ENCODE data around the gene TCF7L1.

Gene TCF7L1

GRCh38 chr2:85215448-85216401 lies 82.5 kb downstream of the TCF7L1 start:
- no peak for DNase-seq (ENCODE audit: low read depth in 2 of 2, low spot score in 1 of 2)

- no peak for DNase-seq (ENCODE audit: low read depth in 2 of 2, low spot score in 1 of 2)
Observed at GRCh38 chr2:85216927-85217326, 83.7 kb downstream of the TCF7L1 start.

DNA sequence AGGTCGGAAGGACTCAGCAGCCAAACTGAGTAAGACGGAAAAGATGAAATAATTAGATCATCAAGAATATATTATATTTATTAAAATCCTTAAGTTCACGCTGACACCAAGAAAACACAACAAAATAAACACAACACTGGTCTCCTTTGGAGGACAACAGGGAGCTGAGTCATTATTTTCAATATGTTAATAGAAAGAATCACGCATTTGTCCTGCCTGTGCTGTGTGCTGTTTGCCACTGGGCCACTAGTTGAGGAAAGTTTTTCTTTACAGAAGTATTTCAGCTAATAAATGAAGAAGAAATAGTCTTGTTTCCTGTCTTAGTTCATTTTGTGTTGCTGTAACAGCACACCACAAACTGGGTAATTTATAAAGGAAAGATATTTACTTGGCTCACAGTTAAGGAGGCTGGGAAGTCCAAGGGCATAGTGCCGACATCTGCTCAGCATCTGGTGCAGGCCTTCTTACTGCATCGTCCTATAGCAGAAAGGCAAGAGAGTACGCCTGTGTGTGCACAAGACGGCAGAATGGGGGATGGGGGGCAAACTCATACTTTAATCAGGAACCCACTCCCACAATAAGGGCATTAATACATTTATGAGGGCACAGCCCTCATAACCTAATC lies 88.0 kb downstream of the TCF7L1 start:
- DNase-seq (ENCODE audit: low read depth in 2 of 2, low spot score in 1 of 2), result no peak

GRCh38 chr2:85222792-85223191 lies 89.6 kb downstream of the TCF7L1 start:
- DNase-seq (ENCODE audit: low read depth in 2 of 2, low spot score in 1 of 2), result no peak

DNA sequence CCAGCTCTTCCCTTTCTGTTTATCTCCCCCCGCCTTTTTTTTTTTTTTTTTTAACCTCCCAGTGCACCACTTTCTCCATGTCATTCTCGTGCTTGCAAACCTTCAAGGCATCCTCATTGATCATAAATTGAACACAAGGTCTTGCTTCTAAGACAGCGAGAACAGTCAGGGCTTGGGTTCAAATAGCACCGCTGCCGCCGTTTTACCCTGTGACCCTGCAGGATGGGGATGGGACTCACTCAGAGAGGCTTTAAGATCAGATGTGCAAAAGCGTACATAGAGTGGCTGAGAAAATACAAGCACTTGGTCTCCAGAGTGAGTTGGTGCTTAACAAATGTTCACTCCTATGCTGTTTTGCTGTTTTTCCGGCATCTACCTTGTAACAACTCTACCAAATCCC lies 93.6 kb downstream of the TCF7L1 start:
- DNase-seq (ENCODE audit: low read depth in 2 of 2, low spot score in 1 of 2), result no peak

DNA sequence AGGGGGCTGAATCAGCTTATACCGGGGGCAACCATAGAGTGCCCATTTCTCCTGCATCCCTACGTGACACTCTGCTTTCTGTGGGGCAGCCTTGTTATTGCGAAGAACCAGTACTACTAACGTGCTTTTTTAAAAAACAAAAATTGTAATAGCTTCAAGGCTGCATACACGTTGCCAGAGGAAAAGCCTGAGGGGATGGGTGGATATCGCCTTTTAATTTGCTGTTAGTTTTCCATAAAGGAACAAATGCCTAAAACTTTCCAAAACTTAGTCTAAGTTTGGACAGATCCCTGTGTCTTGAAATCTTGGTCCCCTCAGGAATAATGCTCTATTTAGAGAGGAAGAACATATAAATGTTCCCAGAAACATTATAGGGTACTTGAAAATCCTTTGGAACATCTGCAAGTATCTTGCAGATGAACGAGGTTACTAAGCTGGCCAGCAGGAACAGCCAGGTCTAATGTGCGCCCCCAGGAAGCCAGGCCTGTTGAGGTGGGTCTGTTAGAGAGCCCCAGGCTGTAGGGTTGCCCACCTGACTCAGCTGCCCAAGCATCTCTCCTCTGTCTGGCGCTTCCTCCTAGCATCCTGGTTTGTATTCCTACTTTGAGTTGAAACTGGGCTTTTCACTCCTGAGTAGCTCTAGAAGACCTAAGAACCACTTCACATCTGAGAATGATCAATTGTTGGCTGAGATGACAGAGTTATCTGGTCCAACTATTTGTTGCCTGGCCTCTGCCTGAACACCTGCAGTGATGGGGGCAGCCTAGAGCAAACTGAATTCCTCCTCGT lies 97.7 kb downstream of the TCF7L1 start:
- DNase-seq (ENCODE audit: low read depth in 2 of 2, low spot score in 1 of 2), result no peak

GRCh38 chr2:85231468-85231805 lies 98.2 kb downstream of the TCF7L1 start:
- no peak for DNase-seq (ENCODE audit: low read depth in 2 of 2, low spot score in 1 of 2)

DNA sequence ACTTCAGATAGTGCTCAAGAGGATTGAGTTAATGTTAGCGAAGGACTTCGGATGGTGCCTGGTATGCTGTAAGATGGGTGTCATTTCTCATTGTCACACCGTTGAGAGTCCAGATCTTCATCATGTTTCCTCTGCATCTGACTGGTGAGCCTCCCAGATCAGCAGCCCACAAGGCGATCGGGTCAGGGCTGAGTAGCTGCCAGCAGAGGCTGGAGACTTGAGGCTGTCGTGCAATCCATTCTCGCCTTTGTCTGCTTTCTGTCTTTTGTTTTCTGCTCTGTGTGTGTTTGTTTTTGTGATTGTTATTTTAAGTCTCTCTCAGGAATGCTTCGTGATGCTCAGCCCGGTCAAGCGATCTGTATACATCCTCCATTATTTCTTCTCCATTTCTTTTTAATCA lies 98.8 kb downstream of the TCF7L1 start:
- DNase-seq (ENCODE audit: low read depth in 2 of 2, low spot score in 1 of 2), result no peak

DNA sequence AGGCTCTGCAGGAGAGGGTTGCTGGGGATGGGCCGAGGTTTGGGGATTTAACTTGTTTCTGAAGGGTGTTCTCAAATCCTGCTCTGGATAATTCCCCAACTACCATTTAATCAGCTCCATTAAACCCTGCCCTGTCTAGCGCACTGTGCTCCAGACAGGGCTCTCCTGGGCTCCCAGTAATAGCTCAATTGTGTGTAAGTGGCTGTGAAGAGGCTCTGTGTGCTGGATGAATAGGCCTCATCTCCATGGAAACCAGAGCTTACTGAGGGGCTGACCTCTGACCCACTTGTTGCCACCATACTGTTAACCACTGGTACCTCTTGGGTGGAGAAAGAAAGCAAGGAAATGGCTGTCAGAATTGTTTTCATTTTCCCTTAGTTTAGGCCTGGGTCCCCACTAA lies 101.7 kb downstream of the TCF7L1 start:
- DNase-seq (ENCODE audit: low read depth in 2 of 2, low spot score in 1 of 2), result no peak

DNA sequence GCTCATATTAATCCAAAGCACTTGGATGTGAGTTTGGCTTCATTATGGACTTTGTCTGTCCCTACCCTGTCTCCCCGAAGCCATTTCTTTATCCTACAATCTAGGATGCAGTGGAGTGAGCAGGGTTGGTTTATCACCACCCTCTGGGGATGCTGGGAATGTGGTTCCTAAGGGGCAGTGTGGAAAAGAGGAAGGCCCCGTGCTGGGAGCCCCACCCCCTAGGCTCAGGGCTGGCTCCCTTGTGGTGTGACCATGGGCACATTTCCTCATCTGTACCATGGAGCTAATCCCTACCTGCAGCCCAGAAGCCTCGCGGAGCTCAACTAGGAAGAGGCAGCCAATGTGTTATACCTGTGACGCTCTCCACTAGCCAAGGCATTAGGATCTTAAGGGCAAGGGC lies 102.1 kb downstream of the TCF7L1 start:
- DNase-seq (ENCODE audit: low read depth in 2 of 2, low spot score in 1 of 2), result no peak

DNA sequence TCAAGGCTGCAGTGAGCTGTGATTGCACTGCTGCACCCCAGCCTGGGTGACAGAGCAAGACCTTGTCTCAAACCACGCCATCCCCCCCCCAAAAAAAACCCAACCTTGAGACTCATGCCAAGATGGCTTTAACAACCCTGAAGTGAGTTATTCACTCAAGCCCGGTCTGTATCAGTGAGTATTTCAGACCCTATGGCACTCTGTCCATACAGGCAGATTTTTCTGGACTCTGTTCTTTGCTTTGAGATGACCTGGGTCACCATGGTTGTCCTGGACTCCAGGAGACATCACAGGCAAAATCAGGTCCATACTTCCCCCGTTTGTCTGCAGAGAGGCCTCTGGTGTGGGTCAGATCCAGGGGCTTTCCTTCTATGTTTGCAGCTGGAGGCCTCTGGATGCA lies 102.9 kb downstream of the TCF7L1 start:
- no peak for DNase-seq (ENCODE audit: low read depth in 2 of 2, low spot score in 1 of 2)

DNA sequence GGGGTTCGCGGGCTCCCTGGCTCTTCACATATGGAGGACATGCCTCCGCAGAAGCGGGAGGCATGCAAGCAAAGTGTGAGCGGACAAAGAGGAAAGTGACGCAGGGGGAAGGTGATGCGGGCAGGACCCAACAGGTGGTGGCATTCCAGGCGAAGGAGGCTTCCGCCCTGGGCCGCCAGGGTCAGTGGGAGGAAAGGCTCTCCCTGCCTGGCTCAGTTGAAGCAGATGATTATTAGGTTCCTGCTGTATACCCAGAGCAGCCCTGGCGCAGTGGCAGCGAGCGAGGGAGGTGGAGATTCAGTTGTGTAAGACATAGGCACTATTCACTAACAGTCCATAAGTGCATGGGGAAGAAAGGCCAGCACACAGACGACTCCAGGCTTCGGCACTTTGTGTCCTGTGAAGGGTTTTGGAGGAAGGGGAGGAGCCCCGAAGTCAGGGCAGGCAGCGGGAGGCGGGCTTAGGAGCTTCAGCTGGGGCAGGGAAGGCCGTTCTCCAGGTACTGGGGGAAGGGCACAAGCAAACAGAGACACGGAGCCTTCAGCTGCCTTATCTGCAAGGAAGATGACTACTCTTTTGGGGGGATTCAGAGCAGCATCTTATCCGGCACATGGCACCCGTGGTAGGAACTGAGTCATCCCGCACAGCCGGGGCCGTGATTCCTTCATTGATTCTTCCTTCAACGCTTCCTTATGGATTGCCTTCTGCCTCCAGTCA lies 104.8 kb downstream of the TCF7L1 start:
- no peak for DNase-seq (ENCODE audit: low read depth in 2 of 2, low spot score in 1 of 2)

DNA sequence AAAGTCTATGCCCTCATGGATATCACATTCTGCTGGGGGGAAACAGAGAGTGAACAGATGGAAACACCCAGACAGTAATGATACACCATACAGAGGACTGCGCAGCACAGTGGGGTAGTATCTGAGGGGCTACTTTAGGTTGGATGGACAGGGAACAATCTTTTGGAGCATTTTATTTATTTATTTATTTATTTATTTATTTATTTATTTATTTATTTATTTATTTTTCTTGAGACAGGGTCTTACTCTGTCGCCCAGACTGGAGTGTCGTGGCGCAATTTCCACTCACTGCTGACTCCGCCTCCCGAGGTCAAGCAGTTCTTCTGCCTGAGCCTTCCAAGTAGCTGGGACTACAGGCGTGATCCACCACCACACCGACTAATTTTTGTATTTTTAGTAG lies 105.4 kb downstream of the TCF7L1 start:
- DNase-seq (ENCODE audit: low read depth in 2 of 2, low spot score in 1 of 2), result no peak

DNA sequence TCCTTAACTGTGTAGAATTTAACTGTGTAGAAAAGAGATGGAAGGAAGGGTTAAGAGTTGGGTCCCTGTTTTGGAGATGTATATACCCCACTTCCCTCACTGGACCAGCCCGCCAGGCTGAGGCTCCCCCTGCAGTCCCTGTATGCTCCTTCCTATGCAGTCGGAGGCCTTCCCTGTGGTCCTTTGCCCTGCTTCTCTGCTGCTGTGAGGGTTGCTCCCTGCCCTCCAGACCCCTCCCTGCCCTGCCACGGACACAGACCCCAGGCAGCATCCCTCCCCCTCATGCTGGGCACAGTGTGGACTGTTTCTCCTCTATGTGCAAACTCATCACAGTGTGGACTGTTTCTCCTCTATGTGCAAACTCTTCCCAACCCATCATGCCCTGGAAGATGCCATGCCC lies 105.9 kb downstream of the TCF7L1 start:
- DNase-seq (ENCODE audit: low read depth in 2 of 2, low spot score in 1 of 2), result no peak

DNA sequence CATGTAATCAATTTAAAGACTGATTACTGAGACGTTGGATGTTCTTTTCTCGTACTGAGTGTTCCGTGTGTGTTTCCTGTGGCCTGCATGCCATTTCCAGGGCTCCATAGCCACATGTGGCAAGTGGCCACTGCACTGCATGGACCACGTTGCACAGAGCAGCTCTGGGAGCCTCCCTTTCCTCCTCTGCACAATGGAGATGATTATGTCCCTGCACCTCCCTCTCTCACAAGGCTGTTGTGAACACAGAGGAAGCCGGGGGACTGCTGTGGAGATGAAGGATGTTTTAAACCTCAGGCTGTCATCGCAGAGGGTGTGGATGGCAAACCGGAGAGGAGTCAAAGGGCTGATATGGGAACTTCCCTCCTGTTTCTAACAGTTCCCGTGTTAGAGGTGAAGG lies 106.9 kb downstream of the TCF7L1 start:
- DNase-seq (ENCODE audit: low read depth in 2 of 2, low spot score in 1 of 2), result no peak

- no peak for DNase-seq (ENCODE audit: low read depth in 2 of 2, low spot score in 1 of 2)
Observed at GRCh38 chr2:85242321-85242720, 109.1 kb downstream of the TCF7L1 start.

DNA sequence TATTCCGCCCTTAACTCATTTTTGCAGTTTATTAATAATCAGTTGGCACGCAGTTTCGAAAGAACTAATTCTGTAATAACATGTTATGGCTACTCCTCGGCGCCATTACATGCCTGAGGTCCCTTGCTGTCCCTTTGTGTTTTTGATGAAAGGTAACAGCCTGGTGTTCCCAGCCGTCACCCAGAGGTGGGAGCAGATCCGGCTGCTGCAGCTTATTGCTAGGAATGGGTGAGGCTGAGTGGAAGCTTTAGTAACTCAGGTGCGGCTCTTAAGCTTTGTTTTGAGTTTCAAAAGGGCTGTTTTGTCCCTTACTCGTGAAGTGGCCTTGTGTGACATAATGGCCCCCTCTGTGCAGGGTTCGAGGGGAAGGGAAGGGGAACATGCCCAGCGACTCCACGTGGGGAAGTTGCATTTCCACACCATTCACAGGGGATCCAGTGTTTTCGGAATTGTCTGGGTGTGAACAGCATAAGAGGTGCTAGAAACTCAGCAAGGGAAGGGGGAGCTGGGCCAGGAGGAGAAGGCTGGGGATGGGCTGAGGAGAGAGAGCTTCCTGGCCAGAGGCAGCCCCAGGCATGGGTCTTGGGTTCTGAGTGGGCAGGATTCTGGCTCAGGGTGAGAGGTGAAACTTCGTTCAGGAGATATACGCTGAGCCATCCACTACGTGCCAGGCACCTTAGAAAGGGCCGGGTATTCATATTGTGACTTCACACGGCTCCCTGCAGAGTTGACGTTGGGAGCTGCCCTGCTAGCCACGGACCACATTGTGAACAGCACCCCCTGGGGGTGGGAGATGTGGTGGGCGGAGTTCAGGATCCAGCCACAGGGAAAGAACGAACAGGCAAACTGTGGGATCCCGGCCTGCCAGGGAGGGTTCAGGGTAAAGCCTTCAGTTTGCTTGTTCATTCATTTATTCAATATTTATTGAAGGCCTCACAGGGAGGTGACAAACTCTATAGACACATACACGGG lies 110.2 kb downstream of the TCF7L1 start:
- DNase-seq (ENCODE audit: low read depth in 2 of 2, low spot score in 1 of 2), result peak in 1 of 2 donors; percentile 4

DNA sequence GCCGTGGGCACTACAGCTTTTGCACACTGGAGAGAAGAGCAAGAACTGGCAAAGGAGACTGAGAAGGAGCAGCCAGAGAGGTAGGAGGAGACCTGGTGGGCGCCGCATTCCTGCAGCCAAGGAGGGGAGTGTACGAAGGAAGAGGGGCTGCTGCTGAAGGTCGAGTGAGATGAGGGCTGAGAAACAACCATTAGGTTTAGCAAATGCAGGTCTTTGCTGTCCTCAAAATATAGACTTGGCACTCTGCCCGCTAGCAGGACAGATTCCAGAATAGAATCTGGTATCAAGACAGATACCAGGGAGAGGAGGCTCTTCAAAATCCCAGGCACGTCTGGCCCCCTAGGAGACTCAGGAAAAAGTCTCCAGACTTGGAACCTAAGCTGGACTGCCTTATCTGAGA lies 111.6 kb downstream of the TCF7L1 start:
- no peak for DNase-seq (ENCODE audit: low read depth in 2 of 2, low spot score in 1 of 2)

DNA sequence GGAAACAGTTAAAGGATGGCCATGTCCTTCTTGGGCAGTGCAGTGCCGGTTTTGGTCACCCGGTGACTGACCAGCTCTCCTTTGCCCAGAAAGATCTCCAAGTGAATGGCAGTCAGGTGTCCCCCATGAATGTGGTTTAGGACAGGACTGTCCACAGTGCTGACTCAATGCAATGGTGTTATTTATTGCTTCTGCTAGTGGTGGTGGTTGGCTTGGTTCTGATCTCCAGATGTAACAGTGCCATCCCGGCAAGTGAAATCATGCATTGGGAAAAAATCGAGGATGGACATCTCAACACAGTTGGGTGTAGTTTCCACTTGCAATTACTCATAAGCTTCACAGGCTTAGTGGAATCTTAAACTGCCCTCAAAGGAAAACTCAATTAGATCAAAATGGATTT lies 112.7 kb downstream of the TCF7L1 start:
- DNase-seq (ENCODE audit: low read depth in 2 of 2, low spot score in 1 of 2), result no peak

- DNase-seq (ENCODE audit: low read depth in 2 of 2, low spot score in 1 of 2), result no peak
Observed at GRCh38 chr2:85246348-85246747, 113.2 kb downstream of the TCF7L1 start.
